ENCODE results near the gene RRAD.
A peak's percentile ranks its signal among the peaks of the same experiment; 100 is the strongest.

Gene RRAD

GRCh38 chr16:66934138-66934838 is 9.0 kb upstream of the RRAD start, which contains the start of gene CIAO2B:
Gene CIAO2B (minus strand): TSS chr16:66934402. CDS start chr16:66934364, 38 bp downstream.
- peak; percentile 82 for DNase-seq (ENCODE audit: low read depth, low spot score)

- DNase-seq (ENCODE audit: low read depth, low spot score) = peak; percentile 12
Measured at GRCh38 chr16:66933776-66934137, 8.4 kb upstream of the RRAD start.

DNA sequence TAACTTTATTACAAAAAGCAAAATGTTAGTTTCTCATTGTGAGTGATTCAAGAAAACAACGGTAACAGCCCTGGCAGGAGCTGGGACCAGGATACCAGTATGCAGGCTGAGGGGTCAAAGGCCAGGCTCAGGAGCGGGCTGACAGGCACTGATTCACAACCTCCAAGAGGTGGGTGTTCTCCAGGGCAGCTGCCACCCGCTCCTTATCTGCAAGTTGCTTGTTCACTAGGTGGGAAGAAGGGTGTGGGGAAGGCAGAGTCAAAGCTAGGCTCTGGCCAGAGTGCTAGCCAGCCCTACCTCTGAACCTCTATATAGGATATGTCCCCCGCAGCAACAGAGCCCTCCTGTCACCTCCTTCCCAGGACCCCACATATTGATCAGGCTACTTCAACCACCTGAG is 6.7 kb upstream of the RRAD start:
- DNase-seq (ENCODE audit: low read depth, low spot score) = no peak

DNA sequence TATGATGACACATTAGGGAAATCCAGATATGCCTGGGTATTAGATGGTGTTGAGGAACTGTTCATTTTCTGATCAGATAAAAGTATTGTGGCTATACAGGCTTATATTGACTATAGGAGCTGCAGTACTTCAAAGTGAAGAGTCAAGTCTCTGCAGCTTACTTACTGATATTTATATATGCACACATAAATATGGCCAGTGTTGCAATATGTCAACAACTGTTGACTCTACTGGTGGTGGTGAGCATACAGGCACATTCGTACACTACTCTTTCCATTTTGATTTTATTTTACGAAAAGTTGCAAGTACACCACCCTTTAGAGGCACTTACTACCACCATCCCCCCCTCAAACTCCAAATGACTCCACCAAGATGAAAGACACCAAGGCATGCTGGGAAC is 6.3 kb upstream of the RRAD start:
- DNase-seq (ENCODE audit: low read depth, low spot score) = no peak

- DNase-seq (ENCODE audit: low read depth, low spot score) = no peak
Measured at GRCh38 chr16:66930189-66930588, 4.9 kb upstream of the RRAD start.

- no peak for DNase-seq (ENCODE audit: low read depth, low spot score)
Measured at GRCh38 chr16:66928702-66929388, 3.5 kb upstream of the RRAD start.

DNA sequence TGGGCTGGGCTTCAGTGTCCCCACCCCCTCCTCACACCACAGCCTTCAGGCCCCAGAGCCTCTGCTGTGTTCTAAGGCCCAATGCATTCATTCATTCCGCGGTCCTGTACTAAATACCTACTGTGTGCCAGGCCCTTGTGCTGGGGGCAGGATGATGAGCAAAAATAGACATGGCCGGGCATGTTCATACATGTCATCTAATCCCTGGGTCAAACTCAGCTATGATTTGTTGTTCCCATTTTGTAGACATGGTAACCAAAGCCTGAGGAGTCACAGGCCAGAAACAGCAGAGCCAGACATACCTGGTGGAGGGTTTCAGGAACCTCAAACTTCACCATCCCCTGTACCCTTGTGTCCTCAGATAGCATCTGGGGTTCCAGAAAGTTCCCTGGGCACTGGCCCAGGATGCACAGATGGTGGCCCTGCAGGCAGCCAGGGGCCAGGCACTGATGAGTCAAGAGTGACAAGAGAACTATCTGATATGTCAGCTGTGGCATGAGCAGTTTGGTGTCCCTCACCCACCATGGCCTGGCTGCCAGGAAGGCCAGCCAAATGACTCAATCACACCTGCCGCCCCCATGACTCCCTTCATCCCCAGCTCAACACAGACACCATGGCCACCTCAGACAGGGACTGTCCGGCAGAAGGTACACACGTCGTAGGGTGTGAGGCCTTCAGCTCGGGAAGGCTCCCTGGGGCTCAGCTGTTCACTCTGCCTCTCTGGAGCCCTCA is 2.7 kb upstream of the RRAD start:
- DNase-seq (ENCODE audit: low read depth, low spot score) = no peak

- no peak for DNase-seq (ENCODE audit: low read depth, low spot score)
Measured at GRCh38 chr16:66926961-66927436, 1.7 kb upstream of the RRAD start.

DNA sequence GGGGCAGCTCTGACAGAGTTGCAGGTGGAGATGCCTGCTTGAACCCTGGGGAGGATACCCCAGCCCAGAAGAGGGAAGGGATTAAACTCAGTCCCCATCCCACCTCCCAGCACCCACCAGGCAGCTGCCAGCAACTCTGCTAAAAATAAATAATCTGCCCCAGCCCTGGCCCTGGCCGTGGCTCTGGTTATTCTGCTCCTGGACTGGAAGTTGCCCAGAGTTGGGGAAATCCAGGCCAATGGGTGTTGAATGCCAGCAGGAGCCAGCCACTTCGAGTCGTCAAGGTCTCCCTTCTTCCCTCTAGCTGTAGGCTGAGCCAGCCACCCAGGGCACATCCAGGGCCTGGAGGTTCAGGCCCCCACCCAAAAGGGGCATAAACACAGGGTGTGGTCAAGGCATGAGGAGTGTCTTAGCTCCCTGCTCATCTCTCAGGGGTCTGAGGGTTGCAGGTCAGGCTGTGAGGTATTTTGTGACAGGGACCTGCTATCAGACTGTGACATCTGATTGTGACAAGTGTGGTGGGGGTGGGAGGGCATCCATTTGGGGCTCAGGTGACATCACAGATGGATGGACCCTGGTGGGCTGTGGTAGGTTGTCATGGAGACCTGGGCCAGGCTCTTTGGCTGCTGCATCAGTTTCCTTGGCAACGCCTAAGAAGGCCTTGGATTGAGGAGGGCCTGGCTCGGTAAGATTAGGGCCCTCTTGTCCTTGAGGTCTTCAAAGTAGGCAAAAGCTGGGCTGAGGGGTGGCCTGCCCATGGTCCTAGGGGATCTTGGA is 1.0 kb upstream of the RRAD start:
- no peak for DNase-seq (ENCODE audit: low read depth, low spot score)

- DNase-seq (ENCODE audit: low read depth, low spot score) = no peak
Measured at GRCh38 chr16:66924527-66925321, 611 bp downstream of the RRAD start.

DNA sequence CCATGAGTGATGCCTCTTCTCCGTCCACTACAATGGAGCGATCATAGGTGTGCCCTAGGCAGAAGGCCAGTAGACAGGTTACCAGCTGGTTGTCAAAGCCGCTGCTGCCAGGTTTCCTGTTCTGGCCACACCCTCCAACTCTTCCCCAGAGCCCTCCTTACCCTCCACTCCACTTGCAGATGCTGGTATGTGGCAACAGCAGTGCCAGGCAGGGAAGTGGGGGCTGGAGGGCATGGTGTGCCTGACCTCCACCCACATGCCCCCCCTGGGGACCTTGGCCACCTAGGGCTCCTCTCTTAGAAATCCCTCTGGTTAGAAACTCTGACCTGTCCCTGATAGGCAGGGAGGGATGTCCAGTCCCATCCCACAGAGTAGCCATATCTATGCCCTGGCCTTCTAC is 1.5 kb downstream of the RRAD start:
- DNase-seq (ENCODE audit: low read depth, low spot score) = no peak

- no peak for DNase-seq (ENCODE audit: low read depth, low spot score)
Measured at GRCh38 chr16:66923247-66923731, 2.0 kb downstream of the RRAD start.

DNA sequence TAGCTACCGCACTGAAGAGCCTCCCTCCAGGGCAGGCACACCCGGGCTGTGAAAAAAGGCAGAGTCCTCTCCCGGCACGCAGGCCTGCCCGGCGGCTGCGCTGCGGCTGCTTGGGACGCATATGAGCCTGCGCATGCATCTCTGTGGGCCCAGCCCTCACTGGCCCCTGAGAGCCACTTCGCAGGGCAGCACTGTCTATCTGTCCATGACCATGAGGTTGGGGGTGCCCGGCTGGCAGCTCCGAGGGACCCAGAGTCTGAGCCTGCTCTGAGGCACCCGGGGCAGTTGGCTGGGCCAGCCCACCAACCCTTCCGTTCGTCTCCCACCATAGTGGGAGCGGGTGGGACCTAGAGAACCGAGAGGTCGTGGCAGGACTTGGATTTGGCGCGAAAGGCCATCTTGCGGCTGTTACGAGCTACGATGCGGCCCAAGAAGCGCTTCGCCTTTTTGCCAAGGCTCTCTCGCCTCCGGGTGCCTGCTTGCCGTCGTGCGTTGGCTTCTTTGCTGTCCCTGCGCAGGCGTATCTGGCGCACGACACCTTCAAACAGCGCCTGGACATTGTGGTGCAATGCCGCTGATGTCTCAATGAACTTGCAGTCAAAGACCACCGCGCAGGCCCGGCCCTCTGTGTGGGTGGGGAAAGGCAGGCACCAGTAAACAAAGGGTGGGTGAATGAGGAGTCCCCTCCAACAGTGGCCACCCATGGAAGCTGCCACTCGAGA is 3.4 kb downstream of the RRAD start:
- no peak for DNase-seq (ENCODE audit: low read depth, low spot score)

DNA sequence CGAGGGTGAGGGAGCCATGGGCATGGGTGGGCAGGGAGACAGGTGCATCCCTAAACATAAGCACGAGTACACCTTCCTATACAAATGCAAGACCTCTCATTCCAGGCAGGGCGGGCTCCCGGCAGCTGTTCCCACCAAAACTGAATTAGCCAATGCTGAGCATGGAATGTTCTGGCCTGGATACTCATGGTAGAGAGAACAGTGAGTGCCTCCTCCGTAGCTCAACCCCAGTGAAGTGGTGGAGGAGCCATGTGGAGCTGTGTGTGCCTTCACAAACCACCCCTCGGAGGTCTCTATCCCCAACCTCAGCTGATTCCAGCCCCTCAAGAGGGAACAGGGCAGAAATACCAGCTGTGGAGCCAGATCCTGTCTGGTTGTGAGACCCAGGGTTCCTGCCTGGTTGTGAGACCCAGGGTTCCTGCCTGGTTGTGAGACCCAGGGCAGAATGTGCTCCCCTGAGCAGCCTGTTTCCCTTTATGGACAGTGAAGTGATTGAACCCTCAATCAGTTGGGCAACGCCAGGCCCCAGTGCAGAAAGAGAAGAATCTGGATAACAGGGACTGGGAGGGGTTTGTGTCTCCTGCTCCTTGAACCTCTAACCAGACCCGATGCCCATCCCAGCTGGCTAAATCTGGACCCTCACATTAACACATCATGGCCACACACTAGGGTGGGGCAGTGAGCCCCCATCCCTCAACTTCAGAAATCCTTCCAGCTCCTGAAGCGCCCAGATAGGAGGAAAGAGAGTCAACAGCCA is 4.2 kb downstream of the RRAD start:
- no peak for DNase-seq (ENCODE audit: low read depth, low spot score)

DNA sequence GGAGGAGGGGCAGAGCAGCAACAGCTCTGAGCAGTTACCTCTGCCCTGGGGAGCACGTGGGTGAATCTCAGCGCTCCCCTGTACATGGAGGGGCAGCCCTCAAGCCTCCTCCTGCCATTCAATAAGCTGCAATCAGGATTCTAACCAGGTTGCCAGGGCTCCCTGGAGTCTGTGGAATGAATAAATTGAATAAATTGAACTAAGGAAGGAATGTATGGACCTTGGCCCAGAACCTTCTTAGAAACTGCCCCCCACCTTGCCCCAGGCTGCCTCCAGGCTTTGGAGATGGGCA is 5.1 kb downstream of the RRAD start:
- DNase-seq (ENCODE audit: low read depth, low spot score) = no peak

DNA sequence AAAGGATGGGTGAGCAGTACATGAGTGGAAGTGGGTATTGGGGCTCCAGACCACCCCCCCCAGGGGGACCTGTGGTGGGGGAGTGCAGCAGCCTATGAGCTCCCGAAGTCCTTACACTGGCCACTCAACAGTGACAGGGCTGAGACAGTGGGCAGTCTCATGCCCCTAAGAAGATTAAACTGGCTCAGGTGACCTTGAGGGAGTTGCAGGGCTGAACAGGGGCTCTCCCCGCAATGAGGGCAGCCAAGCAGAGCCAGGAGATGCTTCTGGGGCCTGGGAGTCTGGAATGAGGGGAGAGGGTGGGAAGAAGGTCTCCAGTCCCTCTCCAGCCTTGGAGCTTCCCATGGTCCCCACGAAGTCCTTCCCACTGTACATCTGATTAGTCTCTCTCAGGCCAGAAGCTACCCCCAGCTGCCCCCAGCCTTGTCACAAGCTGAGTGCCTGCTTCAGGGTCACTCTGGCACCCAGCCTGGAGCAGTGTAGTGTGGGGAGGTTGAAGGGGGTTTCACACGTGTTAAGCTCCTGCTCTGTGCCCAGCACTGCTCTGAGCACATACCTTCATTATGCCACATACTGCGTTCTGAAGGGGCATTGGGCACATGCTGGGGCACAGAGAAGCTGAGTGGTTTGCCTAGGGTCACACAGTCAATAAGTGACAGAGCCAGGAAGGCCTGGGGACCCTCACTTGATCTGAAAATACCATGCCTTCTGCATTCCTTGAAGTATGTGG is 5.6 kb downstream of the RRAD start:
- no peak for DNase-seq (ENCODE audit: low read depth, low spot score)

DNA sequence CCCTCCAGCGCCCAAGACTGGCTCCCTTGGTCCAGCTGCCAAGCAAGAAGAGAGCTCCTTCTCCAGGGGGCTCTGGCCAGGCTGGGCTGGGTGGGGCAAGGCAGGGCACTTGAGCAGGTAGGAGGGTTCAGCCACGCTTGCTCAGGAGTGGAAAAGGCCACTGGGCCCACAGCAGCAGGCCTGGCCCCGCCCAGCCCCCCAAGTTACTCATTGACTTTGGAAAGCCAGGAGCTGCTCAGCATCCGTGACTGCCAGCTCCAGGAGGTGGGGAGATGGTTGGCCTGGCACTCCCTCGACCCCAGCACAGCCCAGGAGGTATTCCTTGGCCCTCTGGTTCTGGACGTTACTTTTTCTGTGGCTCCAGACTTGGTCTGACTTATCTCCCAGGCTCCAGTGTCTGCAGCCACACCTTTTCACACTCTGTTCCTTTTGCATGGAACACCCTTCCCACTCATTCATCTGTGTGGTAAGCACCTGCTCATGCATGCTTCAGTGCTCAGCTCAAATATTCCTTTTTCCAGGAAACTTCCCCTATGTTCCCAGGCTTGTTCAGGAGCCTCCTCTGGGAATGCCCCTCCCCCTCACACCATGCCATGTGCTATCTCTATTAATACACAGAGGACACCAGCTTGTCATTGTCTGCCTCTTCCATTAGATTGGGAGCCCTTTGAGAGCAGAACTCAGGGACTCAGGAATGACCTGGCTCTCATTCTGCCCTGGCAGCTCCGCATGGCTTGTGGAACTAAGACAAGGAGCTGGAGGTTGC is 6.3 kb downstream of the RRAD start, which contains the start of gene CDH16:
Gene CDH16 (minus strand): TSS at position 83 of the 766 bp plus-strand sequence. CDS start 820 bp downstream, outside the sequence.
- DNase-seq (ENCODE audit: low read depth, low spot score) = no peak

DNA sequence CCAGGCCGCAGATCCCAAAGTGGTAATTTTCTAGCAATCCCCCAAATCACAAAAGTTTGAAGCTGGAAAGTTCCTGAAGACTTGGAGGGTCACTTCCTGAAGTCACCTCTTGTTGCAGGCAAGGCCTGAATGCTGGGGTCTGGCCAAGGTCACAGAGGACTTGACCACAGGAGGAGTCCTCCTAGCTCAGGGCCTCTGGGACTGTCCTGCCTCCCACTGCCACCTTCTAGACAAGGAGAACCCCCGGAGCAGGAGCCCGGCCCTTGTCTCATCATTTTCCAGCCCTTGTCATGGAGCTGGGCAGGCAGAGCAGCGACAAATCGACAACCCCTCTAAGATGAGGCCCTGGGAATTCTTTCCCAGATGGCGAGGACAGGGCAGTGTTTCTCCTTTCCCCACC is 7.0 kb downstream of the RRAD start:
- DNase-seq (ENCODE audit: low read depth, low spot score) = no peak

Measured in activated CD4-positive, CD25-positive, alpha-beta regulatory T cell treated with anti-CD3 and anti-CD28 coated beads, Interleukin-2, amount 50 U/mL, for 16 hours (primary cell).